Measurements from ENCODE around the gene ZNF658.
"Not testable (repeated sequence)": the region's sequence is repeated elsewhere in the genome, so short reads cannot be mapped to it uniquely, and the experiment has no call there.

The ZNF658 gene

DNA sequence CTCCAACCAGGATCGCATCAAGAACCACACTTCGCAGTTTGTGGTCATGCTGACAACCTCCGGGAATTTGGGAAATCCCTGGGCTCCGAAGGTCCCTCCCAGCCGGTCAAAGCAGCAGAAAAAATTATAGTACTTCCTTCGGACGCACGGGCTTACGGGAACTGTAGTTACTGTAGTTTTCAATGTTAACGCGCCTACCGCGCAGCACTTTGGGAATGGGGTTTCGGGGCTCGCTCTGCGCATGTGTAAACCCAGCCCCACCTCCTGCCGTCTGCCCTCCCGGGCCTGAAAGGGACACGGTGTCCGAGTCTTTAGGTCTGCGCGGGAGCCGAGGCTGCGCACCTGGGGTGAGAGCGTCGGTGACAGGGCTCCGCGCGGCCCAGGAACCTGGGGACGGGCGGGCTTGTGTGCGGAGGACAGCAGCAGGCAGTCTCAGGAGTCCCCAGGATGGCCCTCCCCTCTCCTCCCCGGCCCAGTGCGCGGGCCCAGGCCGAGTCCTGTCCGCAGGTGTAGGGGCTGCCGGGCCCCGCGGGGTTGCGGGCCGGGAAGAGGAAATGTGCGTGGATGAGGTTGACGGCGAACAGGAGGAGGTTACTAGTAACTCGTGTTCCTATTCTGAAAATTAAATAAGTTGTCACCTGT lies at the start of gene ZNF658:
ZNF658 (plus strand) TSS at position 236 of the 642 bp plus-strand sequence. CDS start 2,837 bp downstream, outside the sequence.
- not testable (repeated sequence) for DNase-seq

- DNase-seq: not testable (repeated sequence)
Measured at GRCh38 chr9:66861732-66862131, 38.8 kb upstream of the ZNF658 start.

DNA sequence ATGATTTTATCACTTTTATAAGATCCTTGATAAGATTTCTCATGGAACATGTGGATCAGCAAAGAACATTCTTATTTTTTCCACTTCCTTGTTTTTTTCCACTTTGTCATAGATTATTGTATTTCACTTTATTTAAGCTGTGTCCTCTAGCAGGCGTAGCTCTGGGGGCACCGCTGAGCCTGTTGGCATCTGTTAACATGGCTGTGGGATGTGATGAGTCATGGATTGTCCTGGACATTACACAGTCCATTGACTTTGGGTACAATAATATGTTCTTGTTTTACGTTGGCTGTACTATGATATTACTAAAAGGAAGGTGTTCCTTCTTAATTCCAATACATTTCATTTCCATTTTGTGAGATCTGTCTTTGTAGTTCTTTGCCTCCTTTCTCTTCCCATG lies 31.9 kb upstream of the ZNF658 start:
- DNase-seq: not testable (repeated sequence)

DNA sequence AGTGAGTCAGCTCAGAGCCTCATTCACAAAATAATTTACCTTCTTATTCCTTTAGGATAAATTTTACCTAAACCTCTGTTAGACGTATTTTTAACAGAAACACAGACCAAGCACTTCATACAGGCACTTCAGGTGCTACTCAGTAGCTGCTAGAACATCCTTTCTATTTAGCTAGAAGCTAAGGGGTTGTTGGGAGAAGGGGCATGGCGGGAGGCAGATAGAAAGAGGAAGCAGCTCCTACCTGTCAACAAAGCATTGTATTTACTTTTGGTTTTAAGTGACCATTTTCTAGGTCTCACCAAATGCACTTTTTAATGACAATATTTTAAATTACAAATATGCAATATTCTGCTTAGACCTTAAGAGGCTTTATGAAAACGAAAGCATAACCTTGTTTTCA lies 19.9 kb upstream of the ZNF658 start:
- DNase-seq: not testable (repeated sequence)

GRCh38 chr9:66881847-66882246 lies 18.7 kb upstream of the ZNF658 start:
- DNase-seq: not testable (repeated sequence)

GRCh38 chr9:66890334-66890733 lies 10.2 kb upstream of the ZNF658 start:
- DNase-seq: not testable (repeated sequence)

DNA sequence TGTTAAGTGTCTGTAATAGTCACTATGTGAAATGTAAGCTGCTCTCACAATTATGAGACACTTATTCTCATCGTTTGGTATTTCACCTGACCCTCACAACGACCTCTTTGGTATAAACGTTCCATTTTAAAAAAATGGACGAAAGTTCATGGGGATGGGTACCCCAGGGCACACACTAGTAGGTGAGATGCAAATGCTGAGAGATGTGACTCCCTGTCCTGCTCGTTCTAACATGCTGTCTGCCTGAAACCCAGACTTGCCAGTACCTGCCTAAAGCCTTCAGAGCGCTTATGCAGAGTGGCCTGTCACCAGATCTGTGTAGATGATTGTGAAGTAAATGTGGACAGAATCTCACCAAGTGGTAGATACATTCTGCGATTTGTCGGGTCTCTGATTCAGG lies 616 bp downstream of the ZNF658 start:
- DNase-seq: not testable (repeated sequence)

- DNase-seq: not testable (repeated sequence)
Measured at GRCh38 chr9:66909560-66909959, 9.0 kb downstream of the ZNF658 start.

DNA sequence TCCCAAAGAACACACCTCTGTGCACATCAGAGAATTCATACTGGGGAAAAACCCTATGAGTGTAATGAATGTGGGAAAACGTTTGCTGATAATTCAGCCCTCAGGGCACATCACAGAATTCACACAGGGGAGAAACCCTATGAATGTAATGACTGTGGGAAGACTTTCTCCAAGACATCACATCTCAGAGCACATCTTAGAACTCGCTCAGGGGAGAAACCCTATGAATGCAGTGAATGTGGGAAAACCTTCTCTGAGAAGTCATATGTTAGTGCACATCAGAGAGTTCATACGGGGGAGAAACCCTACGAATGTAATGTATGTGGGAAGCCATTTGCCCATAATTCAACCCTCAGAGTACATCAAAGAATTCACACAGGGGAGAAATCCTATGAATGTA lies 19.5 kb downstream of the ZNF658 start:
- not testable (repeated sequence) for DNase-seq

DNA sequence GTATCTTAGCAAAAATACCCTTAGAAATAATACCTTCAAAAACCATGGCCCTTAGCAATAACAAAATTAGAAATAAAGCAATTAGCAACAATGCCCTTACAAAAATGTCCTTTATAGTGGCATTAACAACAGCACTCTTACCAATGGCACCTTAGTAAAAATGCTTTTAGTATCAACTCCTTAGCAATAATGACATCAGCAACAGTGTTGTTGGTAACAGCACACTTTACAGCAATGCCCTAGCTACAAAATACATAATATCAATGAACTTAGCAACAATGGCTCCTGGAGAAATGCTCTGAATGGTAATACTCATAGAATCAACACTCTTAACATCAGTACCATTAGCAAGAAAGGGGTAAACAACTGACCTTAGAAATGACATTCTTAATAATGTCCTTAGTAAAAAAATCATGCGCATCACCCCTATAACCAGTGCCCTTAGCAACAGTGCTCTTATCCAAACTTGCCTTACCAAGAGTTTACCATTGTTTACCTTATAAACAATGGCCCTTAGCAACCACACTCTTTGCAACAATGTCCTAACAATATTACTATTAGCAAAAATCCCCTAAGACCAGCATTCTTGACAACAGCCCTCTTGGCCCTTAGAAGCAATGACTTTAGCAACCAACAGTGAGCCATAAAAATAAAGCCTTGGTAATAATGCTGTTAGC lies 35.8 kb downstream of the ZNF658 start:
- not testable (repeated sequence) for DNase-seq

DNA sequence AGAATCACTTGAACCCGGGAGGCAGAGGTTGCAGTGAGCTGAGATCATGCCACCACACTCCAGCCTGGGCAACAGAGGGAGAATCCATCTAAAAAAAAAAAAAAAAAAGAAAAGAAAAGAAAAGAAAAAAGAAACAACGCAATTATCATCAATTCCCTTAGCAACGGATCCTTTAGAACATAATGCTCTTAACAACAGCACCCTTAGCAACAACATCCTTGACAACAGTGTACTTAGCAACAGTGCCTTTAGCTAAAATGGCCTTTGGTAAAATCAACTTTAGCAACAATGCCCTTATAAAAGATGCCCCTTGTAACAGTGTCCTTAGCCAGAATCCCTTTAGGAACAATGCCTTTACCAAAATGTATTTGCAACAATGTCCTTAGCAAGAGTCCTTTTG lies 37.1 kb downstream of the ZNF658 start:
- not testable (repeated sequence) for DNase-seq

DNA sequence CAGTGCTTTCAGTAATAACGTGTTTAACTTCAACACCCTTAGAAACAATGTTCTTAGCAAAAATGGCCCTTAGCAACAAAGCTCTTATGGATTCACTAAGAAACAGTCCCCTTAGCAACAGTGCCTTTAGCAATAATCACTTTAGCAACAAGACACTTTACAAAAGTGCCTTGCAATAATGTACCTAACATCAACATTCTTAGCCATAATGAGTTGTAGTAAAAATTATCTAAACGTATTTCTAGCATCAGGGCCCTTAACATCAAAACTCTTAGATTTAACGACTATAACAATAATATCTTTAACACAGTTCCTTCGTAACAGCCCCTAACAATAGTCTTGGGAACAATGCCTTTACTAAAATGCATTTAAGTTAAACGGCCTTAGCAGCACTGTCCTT lies 37.8 kb downstream of the ZNF658 start:
- not testable (repeated sequence) for DNase-seq

- DNase-seq: not testable (repeated sequence)
Measured at GRCh38 chr9:66939878-66940830, 39.6 kb downstream of the ZNF658 start.

- not testable (repeated sequence) for DNase-seq
Measured at GRCh38 chr9:66942400-66943155, 42.1 kb downstream of the ZNF658 start.

DNA sequence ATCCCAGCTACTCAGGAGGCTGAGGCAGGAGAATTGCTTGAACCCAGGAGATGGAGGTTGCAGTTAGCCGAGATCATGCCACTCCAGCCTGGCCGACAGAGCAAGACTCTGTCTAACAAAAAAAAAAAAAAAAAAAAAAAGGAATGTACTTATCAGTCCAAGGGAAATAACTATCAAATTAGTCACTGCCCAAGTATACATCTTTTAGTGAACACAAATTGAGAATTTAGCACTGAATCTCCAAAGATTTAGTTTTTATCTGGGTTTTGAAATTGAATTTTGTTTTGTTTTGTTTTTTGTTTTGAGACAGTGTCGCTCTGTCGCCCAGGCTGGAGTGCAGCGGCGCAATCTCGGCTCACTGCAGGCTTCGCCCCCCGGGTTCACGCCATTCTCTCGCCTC lies 52.1 kb downstream of the ZNF658 start:
- not testable (repeated sequence) for DNase-seq
